D721Med (cell line): ENCODE measurements around the gene TOR4A.

Experiments used
- DNase-seq: peaks from one replicate; pipeline ENCODE4 v3.0.0; 2011; ENCODE audit warnings: low spot score; ENCODE audit not compliant: insufficient read length
- FAIRE-seq: peaks from 2 replicates; lab custom pipeline; 2011; peaks lifted over from hg19 to GRCh38; lab: Jason Lieb, UNC
- CTCF ChIP-seq: IDR thresholded peaks from 2 replicates; pipeline ENCODE4 v1.5.1; 2012; ENCODE audit warnings: mild to moderate bottlenecking, control low read depth; ENCODE audit not compliant: insufficient read depth; ENCODE audit errors: missing control alignments

Gene TOR4A

GRCh38 chr9:137293482-137294090 lies 16.1 kb downstream of the TOR4A start:
- no peak for FAIRE-seq
- DNase-seq = no peak
- TF ChIP-seq CTCF = no peak

- no peak for FAIRE-seq
- TF ChIP-seq CTCF = no peak
- no peak for DNase-seq
Measured at GRCh38 chr9:137294091-137294680, 16.7 kb downstream of the TOR4A start.

- DNase-seq (no peak), FAIRE-seq (no peak)
- TF ChIP-seq CTCF = no peak
Measured at GRCh38 chr9:137294681-137295237, 17.2 kb downstream of the TOR4A start.

GRCh38 chr9:137295238-137295811 lies 17.8 kb downstream of the TOR4A start:
- FAIRE-seq (no peak), DNase-seq (peak; percentile 94)
- peak; percentile 55 for TF ChIP-seq CTCF

GRCh38 chr9:137295849-137296669 lies 18.5 kb downstream of the TOR4A start:
- FAIRE-seq (no peak), DNase-seq (no peak)
- TF ChIP-seq CTCF = no peak

- no peak for FAIRE-seq
- no peak for TF ChIP-seq CTCF
- no peak for DNase-seq
Measured at GRCh38 chr9:137296670-137297664, 19.4 kb downstream of the TOR4A start.
